WTC11 (cell line): ENCODE measurements around the gene ZNF423. TPM values are rescaled to one million over a fixed set of nuclear protein-coding genes. Genes with fewer than 3 reads are reported as not detected.

ENCODE experiments used
- ATAC-seq: fragments of 200-7000 bp; cut with Tn5 transposase; 2 replicates; pipeline ENCODE4 v1.10.0; 2021; ENCODE audit warnings: mild to moderate bottlenecking, moderate library complexity
- CTCF ChIA-PET: fragments of 300-600 bp; sonication (Branson Sonifier 250); formaldehyde crosslinking; loops from one replicate; lab custom pipeline; 2021; ENCODE audit warnings: antibody characterized with exemption; lab: Charles Lee
- POLR2A ChIA-PET: fragments of 350-600 bp; sonication (Branson Sonifier 250); formaldehyde crosslinking; loops from one replicate; lab custom pipeline; 2021; ENCODE audit warnings: antibody characterized with exemption; lab: Charles Lee
- DNase-seq: peaks from one replicate; pipeline ENCODE4 v3.0.0; 2021; ENCODE audit warnings: low spot score
- H3K27ac Mint-ChIP-seq: 2 replicates; pipeline ENCODE4 v1.8.0; 2021; ENCODE audit warnings: mixed read lengths
- H3K27me3 Mint-ChIP-seq: 2 replicates; pipeline ENCODE4 v1.8.0; 2021; ENCODE audit warnings: low read depth, mild to moderate bottlenecking, moderate library complexity, mixed read lengths
- H3K36me3 Mint-ChIP-seq: 2 replicates; pipeline ENCODE4 v1.8.0; 2021; ENCODE audit warnings: mixed read lengths
- H3K4me1 Mint-ChIP-seq: 2 replicates; pipeline ENCODE4 v1.8.0; 2022; ENCODE audit warnings: mixed read lengths
- H3K4me3 Mint-ChIP-seq: 2 replicates; pipeline ENCODE4 v1.8.0; 2021; ENCODE audit warnings: mild to moderate bottlenecking, moderate library complexity, mixed read lengths
- H3K9me3 Mint-ChIP-seq: 2 replicates; pipeline ENCODE4 v1.8.0; 2021; ENCODE audit warnings: mixed read lengths
- FOXJ3 ChIP-seq: sonication (generic); formaldehyde crosslinking; IDR thresholded peaks from 2 replicates; pipeline ENCODE4 v1.9.0; 2021; ENCODE audit warnings: missing genetic modification reagents, mild to moderate bottlenecking, borderline replicate concordance
- FOXP1 ChIP-seq: sonication (generic); formaldehyde crosslinking; IDR thresholded peaks from 2 replicates; pipeline ENCODE4 v1.8.0; 2022; ENCODE audit warnings: missing genetic modification reagents, mild to moderate bottlenecking, moderate library complexity, borderline replicate concordance
- JUN ChIP-seq: sonication (generic); formaldehyde crosslinking; IDR thresholded peaks from 2 replicates; pipeline ENCODE4 v1.8.0; 2023; ENCODE audit warnings: mild to moderate bottlenecking, missing genetic modification reagents
- NFATC4 ChIP-seq: fragments of 250-450 bp; sonication (Bioruptor Pico); IDR thresholded peaks from 2 replicates; pipeline ENCODE4 v1.9.0; 2021; ENCODE audit warnings: mild to moderate bottlenecking
- OVOL2 ChIP-seq: fragments of 250-450 bp; sonication (Bioruptor Pico); IDR thresholded peaks from 2 replicates; pipeline ENCODE4 v1.9.0; 2021; ENCODE audit warnings: mild to moderate bottlenecking, borderline replicate concordance
- PRRX2 ChIP-seq: fragments of 250-450 bp; sonication (Bioruptor Pico); IDR thresholded peaks from 2 replicates; pipeline ENCODE4 v1.8.0; 2021; ENCODE audit warnings: mild to moderate bottlenecking
- SOX15 ChIP-seq: fragments of 250-450 bp; sonication (Bioruptor Pico); IDR thresholded peaks from 2 replicates; pipeline ENCODE4 v1.9.0; 2021; ENCODE audit warnings: mild to moderate bottlenecking
- TEAD1 ChIP-seq: sonication (generic); formaldehyde crosslinking; IDR thresholded peaks from 2 replicates; pipeline ENCODE4 v1.8.0; 2022; ENCODE audit warnings: mild to moderate bottlenecking, missing genetic modification reagents
- ZNF138 ChIP-seq: sonication (generic); formaldehyde crosslinking; conservative IDR thresholded peaks from 2 replicates; pipeline ENCODE4 v1.8.1; 2022; ENCODE audit warnings: mild to moderate bottlenecking, moderate library complexity, missing genetic modification reagents
- ZNF263 ChIP-seq: sonication (generic); formaldehyde crosslinking; IDR thresholded peaks from 2 replicates; pipeline ENCODE4 v1.8.1; 2022; ENCODE audit warnings: low read depth, mild to moderate bottlenecking, moderate library complexity, missing genetic modification reagents
- ZNF317 ChIP-seq: sonication (generic); formaldehyde crosslinking; IDR thresholded peaks from 2 replicates; pipeline ENCODE4 v1.8.1; 2023; ENCODE audit warnings: low read depth, mild to moderate bottlenecking, moderate library complexity, missing genetic modification reagents, borderline replicate concordance
- ZNF423 ChIP-seq: fragments of 250-450 bp; sonication (Bioruptor Pico); IDR thresholded peaks from 2 replicates; pipeline ENCODE4 v2.1.2; 2022; ENCODE audit warnings: mild to moderate bottlenecking, moderate library complexity
- total RNA-seq: library from RNA; stranded (reverse); gene quantifications from 3 replicates; pipeline ENCODE4 v1.2.3, GENCODE V29; 2021
- TF ChIP-seq, protein P1 (sequence below): sonication (generic); formaldehyde crosslinking; IDR thresholded peaks from 2 replicates; pipeline ENCODE4 v1.8.0; 2023; ENCODE audit warnings: mild to moderate bottlenecking, missing genetic modification reagents
- TF ChIP-seq, protein P2 (sequence below): sonication (generic); formaldehyde crosslinking; IDR thresholded peaks from 2 replicates; pipeline ENCODE4 v1.8.1; 2022; ENCODE audit warnings: missing genetic modification reagents, borderline replicate concordance
- TF ChIP-seq, protein P3 (sequence below): fragments of 250-450 bp; sonication (Bioruptor Pico); IDR thresholded peaks from 2 replicates; pipeline ENCODE4 v1.9.0; 2021; ENCODE audit warnings: mild to moderate bottlenecking, borderline replicate concordance
- TF ChIP-seq, protein P4 (sequence below): sonication (generic); formaldehyde crosslinking; IDR thresholded peaks from 2 replicates; pipeline ENCODE4 v1.8.1; 2022; ENCODE audit warnings: mild to moderate bottlenecking, missing genetic modification reagents, moderate library complexity, borderline replicate concordance
- TF ChIP-seq, protein P5 (sequence below): sonication (generic); formaldehyde crosslinking; IDR thresholded peaks from 2 replicates; pipeline ENCODE4 v1.8.1; 2023; ENCODE audit warnings: mild to moderate bottlenecking, moderate library complexity, missing genetic modification reagents

Gene ZNF423
- total RNA-seq, 1 experiment from 2014 or later: 38.8 TPM

DNA sequence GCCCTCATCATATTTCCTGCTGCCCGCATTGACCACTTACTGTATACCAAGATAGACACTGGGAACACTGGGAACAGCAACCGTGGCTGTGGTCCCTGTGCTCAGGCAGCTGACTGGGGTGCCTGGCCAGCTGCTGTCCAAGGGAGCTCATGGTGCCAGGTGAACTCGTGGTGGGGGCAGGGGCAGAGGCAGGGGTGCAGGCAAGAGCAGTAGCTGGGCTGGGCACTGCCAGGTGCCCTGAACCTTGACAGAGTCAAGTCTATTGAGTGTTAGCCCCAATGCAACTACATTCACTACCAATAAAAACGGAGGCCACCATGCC lies 279.8 kb downstream of the ZNF423 start (continued):
- TF ChIP-seq, protein P1, sequence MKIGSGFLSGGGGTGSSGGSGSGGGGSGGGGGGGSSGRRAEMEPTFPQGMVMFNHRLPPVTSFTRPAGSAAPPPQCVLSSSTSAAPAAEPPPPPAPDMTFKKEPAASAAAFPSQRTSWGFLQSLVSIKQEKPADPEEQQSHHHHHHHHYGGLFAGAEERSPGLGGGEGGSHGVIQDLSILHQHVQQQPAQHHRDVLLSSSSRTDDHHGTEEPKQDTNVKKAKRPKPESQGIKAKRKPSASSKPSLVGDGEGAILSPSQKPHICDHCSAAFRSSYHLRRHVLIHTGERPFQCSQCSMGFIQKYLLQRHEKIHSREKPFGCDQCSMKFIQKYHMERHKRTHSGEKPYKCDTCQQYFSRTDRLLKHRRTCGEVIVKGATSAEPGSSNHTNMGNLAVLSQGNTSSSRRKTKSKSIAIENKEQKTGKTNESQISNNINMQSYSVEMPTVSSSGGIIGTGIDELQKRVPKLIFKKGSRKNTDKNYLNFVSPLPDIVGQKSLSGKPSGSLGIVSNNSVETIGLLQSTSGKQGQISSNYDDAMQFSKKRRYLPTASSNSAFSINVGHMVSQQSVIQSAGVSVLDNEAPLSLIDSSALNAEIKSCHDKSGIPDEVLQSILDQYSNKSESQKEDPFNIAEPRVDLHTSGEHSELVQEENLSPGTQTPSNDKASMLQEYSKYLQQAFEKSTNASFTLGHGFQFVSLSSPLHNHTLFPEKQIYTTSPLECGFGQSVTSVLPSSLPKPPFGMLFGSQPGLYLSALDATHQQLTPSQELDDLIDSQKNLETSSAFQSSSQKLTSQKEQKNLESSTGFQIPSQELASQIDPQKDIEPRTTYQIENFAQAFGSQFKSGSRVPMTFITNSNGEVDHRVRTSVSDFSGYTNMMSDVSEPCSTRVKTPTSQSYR (CRISPR knock-in tag): no peak
- TF ChIP-seq OVOL2 (CRISPR knock-in tag): no peak
- no peak for TF ChIP-seq FOXP1 (CRISPR knock-in tag)
- TF ChIP-seq TEAD1 (CRISPR knock-in tag): no peak
- TF ChIP-seq, protein P2, sequence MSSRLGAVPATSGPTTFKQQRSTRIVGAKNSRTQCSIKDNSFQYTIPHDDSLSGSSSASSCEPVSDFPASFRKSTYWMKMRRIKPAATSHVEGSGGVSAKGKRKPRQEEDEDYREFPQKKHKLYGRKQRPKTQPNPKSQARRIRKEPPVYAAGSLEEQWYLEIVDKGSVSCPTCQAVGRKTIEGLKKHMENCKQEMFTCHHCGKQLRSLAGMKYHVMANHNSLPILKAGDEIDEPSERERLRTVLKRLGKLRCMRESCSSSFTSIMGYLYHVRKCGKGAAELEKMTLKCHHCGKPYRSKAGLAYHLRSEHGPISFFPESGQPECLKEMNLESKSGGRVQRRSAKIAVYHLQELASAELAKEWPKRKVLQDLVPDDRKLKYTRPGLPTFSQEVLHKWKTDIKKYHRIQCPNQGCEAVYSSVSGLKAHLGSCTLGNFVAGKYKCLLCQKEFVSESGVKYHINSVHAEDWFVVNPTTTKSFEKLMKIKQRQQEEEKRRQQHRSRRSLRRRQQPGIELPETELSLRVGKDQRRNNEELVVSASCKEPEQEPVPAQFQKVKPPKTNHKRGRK (CRISPR knock-in tag): no peak

DNA sequence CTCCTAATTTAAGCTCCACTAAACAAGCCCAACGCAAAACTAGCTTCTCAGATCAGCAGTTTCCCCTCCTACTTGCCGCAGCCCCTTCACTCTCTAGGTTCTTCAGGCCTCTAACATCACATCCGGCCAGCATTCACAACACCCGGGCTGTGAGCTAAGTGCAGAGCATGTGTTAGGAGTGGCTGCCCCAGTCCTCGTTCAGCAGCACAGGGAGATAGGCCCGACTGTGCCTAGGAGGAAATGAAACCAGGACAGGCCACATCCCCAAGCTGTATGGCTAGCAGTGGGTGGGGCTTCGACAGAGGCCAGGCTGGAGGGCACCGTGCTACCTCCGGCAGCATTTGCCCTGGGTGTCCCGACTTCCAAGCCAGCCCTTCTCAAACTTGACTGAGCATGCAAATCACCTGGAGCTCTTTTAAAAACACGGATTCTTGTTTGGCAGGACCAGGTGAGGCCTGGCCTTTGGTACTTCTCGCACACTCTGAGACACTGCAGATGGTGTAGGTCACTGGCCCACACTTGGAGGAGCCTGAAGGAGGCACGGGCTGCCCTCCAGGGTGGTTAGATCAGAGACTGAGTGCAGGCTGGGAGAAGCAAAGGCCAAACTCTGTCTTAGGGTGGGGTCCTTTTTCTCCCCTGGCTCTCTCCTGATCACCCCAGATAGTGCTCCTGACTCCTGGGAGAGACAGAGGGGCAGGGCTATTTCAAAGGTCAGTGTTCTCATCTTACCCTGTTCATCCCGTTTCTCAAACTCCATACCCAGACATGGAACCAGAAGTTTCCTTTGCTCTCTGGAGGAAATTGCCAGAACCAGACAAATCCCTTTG lies 280.4 kb downstream of the ZNF423 start:
- TF ChIP-seq ZNF423 (CRISPR knock-in tag): no peak
- peak; percentile 94 for ATAC-seq
- Mint-ChIP-seq H3K4me1 (peaks cover 24% of the 10 kb centered on the region), H3K27ac (peak overlapping the region; percentile 34), H3K36me3 (peaks cover 7% of the 10 kb centered on the region), H3K9me3 (peaks cover 7% of the 10 kb centered on the region), H3K4me3 (no peak overlapping the region), H3K27me3 (no peaks in the 10 kb centered on the region)
- ChIA-PET POLR2A (no interaction called here), CTCF (interaction anchor here (0.5 to 2.5 kb wide), 7 partner anchors 17 to 346 kb away, joined by 3 to 14 read pairs (median 3); no protein-coding TSS in a partner anchor)
- DNase-seq: peak; percentile 35

DNA sequence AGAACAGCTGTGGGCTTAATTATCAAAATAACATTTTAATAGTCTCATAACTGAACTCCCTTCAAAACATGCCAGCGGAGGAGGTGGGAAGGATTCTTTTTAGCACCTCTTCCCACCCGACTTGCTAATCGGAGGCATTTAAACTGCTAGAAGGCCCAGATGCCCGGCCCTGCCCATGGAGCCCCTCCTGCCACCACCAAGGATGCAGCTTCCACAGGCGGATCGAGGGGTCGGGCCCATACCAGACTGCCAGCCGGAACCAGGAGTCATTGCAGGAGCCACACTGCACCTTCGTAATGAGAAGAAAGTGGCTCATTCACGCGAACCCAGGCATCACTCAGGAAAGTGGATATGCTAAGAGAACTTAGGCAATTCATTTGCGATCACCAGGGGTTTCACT lies 281.1 kb downstream of the ZNF423 start:
- Mint-ChIP-seq H3K9me3 (peaks cover 7% of the 10 kb centered on the region), H3K4me1 (peaks cover 24% of the 10 kb centered on the region), H3K27ac (peak overlapping the region; percentile 58), H3K27me3 (no peaks in the 10 kb centered on the region), H3K36me3 (peaks cover 7% of the 10 kb centered on the region), H3K4me3 (no peak overlapping the region)
- POLR2A ChIA-PET: no interaction called here
- CTCF ChIA-PET: interaction anchor here (0.8 to 2.1 kb wide), 3 partner anchors 16 to 18 kb away, joined by 3 to 14 read pairs (median 9); no protein-coding TSS in a partner anchor
- ATAC-seq (no peak), DNase-seq (no peak)
- TF ChIP-seq FOXJ3 (CRISPR knock-in tag) (no peak), NFATC4 (CRISPR knock-in tag) (no peak), ZNF317 (CRISPR knock-in tag) (no peak), JUN (CRISPR knock-in tag) (no peak), ZNF263 (CRISPR knock-in tag) (no peak), OVOL2 (CRISPR knock-in tag) (no peak), SOX15 (CRISPR knock-in tag) (no peak), FOXP1 (CRISPR knock-in tag) (no peak), ZNF138 (no peak), PRRX2 (no peak)
- TF ChIP-seq, protein P3, sequence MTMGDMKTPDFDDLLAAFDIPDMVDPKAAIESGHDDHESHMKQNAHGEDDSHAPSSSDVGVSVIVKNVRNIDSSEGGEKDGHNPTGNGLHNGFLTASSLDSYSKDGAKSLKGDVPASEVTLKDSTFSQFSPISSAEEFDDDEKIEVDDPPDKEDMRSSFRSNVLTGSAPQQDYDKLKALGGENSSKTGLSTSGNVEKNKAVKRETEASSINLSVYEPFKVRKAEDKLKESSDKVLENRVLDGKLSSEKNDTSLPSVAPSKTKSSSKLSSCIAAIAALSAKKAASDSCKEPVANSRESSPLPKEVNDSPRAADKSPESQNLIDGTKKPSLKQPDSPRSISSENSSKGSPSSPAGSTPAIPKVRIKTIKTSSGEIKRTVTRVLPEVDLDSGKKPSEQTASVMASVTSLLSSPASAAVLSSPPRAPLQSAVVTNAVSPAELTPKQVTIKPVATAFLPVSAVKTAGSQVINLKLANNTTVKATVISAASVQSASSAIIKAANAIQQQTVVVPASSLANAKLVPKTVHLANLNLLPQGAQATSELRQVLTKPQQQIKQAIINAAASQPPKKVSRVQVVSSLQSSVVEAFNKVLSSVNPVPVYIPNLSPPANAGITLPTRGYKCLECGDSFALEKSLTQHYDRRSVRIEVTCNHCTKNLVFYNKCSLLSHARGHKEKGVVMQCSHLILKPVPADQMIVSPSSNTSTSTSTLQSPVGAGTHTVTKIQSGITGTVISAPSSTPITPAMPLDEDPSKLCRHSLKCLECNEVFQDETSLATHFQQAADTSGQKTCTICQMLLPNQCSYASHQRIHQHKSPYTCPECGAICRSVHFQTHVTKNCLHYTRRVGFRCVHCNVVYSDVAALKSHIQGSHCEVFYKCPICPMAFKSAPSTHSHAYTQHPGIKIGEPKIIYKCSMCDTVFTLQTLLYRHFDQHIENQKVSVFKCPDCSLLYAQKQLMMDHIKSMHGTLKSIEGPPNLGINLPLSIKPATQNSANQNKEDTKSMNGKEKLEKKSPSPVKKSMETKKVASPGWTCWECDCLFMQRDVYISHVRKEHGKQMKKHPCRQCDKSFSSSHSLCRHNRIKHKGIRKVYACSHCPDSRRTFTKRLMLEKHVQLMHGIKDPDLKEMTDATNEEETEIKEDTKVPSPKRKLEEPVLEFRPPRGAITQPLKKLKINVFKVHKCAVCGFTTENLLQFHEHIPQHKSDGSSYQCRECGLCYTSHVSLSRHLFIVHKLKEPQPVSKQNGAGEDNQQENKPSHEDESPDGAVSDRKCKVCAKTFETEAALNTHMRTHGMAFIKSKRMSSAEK: no peak
- TF ChIP-seq, protein P4, sequence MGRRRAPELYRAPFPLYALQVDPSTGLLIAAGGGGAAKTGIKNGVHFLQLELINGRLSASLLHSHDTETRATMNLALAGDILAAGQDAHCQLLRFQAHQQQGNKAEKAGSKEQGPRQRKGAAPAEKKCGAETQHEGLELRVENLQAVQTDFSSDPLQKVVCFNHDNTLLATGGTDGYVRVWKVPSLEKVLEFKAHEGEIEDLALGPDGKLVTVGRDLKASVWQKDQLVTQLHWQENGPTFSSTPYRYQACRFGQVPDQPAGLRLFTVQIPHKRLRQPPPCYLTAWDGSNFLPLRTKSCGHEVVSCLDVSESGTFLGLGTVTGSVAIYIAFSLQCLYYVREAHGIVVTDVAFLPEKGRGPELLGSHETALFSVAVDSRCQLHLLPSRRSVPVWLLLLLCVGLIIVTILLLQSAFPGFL: no peak
- TF ChIP-seq, protein P5, sequence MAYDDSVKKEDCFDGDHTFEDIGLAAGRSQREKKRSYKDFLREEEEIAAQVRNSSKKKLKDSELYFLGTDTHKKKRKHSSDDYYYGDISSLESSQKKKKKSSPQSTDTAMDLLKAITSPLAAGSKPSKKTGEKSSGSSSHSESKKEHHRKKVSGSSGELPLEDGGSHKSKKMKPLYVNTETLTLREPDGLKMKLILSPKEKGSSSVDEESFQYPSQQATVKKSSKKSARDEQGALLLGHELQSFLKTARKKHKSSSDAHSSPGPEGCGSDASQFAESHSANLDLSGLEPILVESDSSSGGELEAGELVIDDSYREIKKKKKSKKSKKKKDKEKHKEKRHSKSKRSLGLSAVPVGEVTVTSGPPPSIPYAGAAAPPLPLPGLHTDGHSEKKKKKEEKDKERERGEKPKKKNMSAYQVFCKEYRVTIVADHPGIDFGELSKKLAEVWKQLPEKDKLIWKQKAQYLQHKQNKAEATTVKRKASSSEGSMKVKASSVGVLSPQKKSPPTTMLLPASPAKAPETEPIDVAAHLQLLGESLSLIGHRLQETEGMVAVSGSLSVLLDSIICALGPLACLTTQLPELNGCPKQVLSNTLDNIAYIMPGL (CRISPR knock-in tag): no peak
